ENCODE measurements around the gene BLTP3A.

- TF ChIP-seq EGR1 (IDR thresholded peaks at IDR 0.05) (no peak), YY1 (IDR thresholded peaks at IDR 0.05; ENCODE audit: low read depth) (no peak), RAD21 (IDR thresholded peaks at IDR 0.05; ENCODE audit: low read depth) (no peak), CEBPB (IDR thresholded peaks at IDR 0.05) (no peak), CREB1 (IDR thresholded peaks at IDR 0.05; ENCODE audit: low read depth) (no peak), EP300 (IDR thresholded peaks at IDR 0.05; ENCODE audit: borderline replicate concordance) (no peak), ZBTB7A (IDR thresholded peaks at IDR 0.05; ENCODE audit: low read depth) (no peak), NFIC (IDR thresholded peaks at IDR 0.05) (no peak), TAF1 (IDR thresholded peaks at IDR 0.05; ENCODE audit: low read depth) (no peak), TCF12 (IDR thresholded peaks at IDR 0.05; ENCODE audit: low read depth) (no peak), USF1 (IDR thresholded peaks at IDR 0.05) (no peak), FOXM1 (IDR thresholded peaks at IDR 0.05; ENCODE audit: borderline replicate concordance, low read depth) (no peak)
- TF ChIP-seq, protein P1, sequence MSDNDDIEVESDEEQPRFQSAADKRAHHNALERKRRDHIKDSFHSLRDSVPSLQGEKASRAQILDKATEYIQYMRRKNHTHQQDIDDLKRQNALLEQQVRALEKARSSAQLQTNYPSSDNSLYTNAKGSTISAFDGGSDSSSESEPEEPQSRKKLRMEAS (IDR thresholded peaks at IDR 0.05): no peak
Observed at GRCh38 chr6:34745277-34746103, 46.4 kb upstream of the BLTP3A start.

Data from Ishikawa (cell line).